ENCODE measurements around the gene STK39. TPM values are rescaled to one million over a fixed set of nuclear protein-coding genes. Genes with fewer than 3 reads are reported as not detected.

STK39 gene
- polyA plus RNA-seq, 1 donor (not counting 4 experiments of a cell fraction or from before 2014, with no cell fraction given), result 20.7 TPM

DNA sequence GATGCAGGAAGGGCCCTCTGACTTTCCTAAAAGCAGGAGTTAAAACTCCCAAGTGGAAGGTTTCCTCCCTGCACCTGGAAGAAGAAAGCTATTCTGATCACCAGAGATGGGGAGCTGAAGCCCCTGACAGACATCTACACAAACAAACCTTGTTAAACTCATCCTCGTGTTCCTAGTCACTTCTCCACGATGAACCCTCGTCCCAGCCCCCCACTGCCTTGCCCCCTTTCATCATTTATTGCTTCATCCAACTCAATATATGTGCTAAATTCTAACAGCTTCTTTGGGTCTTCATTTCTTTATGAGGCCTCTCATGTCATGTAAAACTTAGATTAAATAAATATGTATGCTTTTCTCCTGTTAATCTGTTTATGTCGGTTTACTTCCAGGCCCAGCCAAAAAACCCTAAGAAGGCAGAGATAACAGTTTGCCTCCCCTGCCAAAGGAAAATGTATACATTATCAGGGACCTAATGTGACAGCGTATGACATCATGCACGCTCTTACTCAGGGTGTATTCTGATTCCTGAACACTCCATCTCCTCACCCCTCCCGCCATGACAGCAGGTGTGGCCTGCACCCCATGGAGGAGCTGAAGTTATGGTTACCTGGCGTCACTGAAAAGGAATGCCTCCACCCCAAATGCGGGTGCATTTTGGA is 287.2 kb downstream of the STK39 start:
- no peaks in the 10 kb centered on the region for H3K9me1 ChIP-seq (ENCODE audit: control insufficient read depth, extremely low read depth, insufficient read depth, low read length)
- H3K79me2 ChIP-seq (ENCODE audit: control insufficient read depth, insufficient read depth, low read length), result no peaks in the 10 kb centered on the region
- dilution Hi-C loops (cut with MboI; ENCODE audit: extremely low pct_ligation_motif_present, low sequenced_read_pairs), result no loop called here
- TF ChIP-seq, protein P1, sequence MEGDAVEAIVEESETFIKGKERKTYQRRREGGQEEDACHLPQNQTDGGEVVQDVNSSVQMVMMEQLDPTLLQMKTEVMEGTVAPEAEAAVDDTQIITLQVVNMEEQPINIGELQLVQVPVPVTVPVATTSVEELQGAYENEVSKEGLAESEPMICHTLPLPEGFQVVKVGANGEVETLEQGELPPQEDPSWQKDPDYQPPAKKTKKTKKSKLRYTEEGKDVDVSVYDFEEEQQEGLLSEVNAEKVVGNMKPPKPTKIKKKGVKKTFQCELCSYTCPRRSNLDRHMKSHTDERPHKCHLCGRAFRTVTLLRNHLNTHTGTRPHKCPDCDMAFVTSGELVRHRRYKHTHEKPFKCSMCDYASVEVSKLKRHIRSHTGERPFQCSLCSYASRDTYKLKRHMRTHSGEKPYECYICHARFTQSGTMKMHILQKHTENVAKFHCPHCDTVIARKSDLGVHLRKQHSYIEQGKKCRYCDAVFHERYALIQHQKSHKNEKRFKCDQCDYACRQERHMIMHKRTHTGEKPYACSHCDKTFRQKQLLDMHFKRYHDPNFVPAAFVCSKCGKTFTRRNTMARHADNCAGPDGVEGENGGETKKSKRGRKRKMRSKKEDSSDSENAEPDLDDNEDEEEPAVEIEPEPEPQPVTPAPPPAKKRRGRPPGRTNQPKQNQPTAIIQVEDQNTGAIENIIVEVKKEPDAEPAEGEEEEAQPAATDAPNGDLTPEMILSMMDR (optimal IDR thresholded peaks at IDR 0.05 in 1 of 3, IDR thresholded peaks at IDR 0.05 in 1 of 3, conservative IDR thresholded peaks at IDR 0.05 in 1 of 3; ENCODE audit: extremely low read depth in 1 of 3, insufficient read depth in 2 of 3, low read length in 3 of 3), result no peak
- no peak for TF ChIP-seq EZH2 (IDR thresholded peaks at IDR 0.05; ENCODE audit: low read length)
- no peak overlapping the region for H3K4me2 ChIP-seq (ENCODE audit: control insufficient read depth, extremely low read depth, insufficient read depth, low read depth, low read length)
- no peak overlapping the region for H3K27ac ChIP-seq (ENCODE audit: control insufficient read depth, insufficient read depth, low read length)
- H3K9ac ChIP-seq (ENCODE audit: control insufficient read depth, extremely low read depth, insufficient read depth, low read length), result no peak overlapping the region
- no peaks in the 10 kb centered on the region for H4K20me1 ChIP-seq (ENCODE audit: control insufficient read depth, extremely low read depth, insufficient read depth, low read length)
- no peaks in the 10 kb centered on the region for H3K27me3 ChIP-seq (ENCODE audit: control insufficient read depth, extremely low read depth, insufficient read depth, low read length)
- H3K4me3 ChIP-seq (ENCODE audit: control insufficient read depth in 2 of 3, extremely low read depth in 1 of 3, insufficient read depth in 2 of 3, low read depth in 1 of 3, low read length in 3 of 3), result no peak overlapping the region
- no peaks in the 10 kb centered on the region for H3K9me3 ChIP-seq (ENCODE audit: control insufficient read depth, low read depth, low read length)
- peaks cover 4% of the 10 kb centered on the region for H3K4me1 ChIP-seq (ENCODE audit: control insufficient read depth, extremely low read depth, insufficient read depth, low read length)
- H2AFZ ChIP-seq (ENCODE audit: control insufficient read depth, low read length), result no peak overlapping the region
- FAIRE-seq (no peak), DNase-seq (ENCODE audit: low read depth, low spot score) (no peak)
- peaks cover 0 to 2% of the 10 kb centered on the region in 2 experiments for H3K36me3 ChIP-seq (ENCODE audit: control insufficient read depth in 2 of 2, extremely low read depth in 1 of 2, insufficient read depth in 2 of 2, low read length in 2 of 2)

DNA sequence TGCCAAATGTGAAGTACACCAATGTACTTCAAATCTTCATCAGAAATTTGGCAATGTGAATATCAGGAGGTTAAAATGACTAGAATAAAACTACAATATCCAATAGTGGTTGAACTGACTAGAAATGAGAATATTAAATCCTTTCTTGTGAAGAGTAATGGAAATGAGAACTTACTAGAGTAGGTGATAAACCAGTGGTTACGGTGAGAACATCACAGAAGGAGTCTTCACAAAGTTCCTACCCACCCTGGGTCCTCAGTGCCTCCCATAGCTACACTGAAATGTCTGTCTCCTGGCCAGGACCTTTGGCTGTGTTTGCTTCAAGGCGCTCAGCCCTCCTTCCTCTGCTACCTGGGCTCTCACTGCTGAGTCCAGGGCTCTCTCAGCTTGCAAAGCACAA is 289.7 kb downstream of the STK39 start:
- Histone ChIP-seq H2AFZ (ENCODE audit: control insufficient read depth, low read length) (no peak overlapping the region), H3K4me2 (ENCODE audit: control insufficient read depth, extremely low read depth, insufficient read depth, low read depth, low read length) (no peak overlapping the region), H3K9me3 (ENCODE audit: control insufficient read depth, low read depth, low read length) (no peaks in the 10 kb centered on the region), H3K9me1 (ENCODE audit: control insufficient read depth, extremely low read depth, insufficient read depth, low read length) (no peaks in the 10 kb centered on the region), H3K36me3 (ENCODE audit: control insufficient read depth in 2 of 2, extremely low read depth in 1 of 2, insufficient read depth in 2 of 2, low read length in 2 of 2) (no peaks in the 10 kb centered on the region), H3K27ac (ENCODE audit: control insufficient read depth, insufficient read depth, low read length) (no peak overlapping the region), H4K20me1 (ENCODE audit: control insufficient read depth, extremely low read depth, insufficient read depth, low read length) (no peaks in the 10 kb centered on the region), H3K79me2 (ENCODE audit: control insufficient read depth, insufficient read depth, low read length) (no peaks in the 10 kb centered on the region), H3K4me3 (ENCODE audit: control insufficient read depth in 2 of 3, extremely low read depth in 1 of 3, insufficient read depth in 2 of 3, low read depth in 1 of 3, low read length in 3 of 3) (no peak overlapping the region), H3K9ac (ENCODE audit: control insufficient read depth, extremely low read depth, insufficient read depth, low read length) (no peak overlapping the region), H3K27me3 (ENCODE audit: control insufficient read depth, extremely low read depth, insufficient read depth, low read length) (no peaks in the 10 kb centered on the region), H3K4me1 (ENCODE audit: control insufficient read depth, extremely low read depth, insufficient read depth, low read length) (peaks cover 4% of the 10 kb centered on the region)
- DNase-seq (ENCODE audit: low read depth, low spot score) (no peak), FAIRE-seq (no peak)
- TF ChIP-seq EZH2 (IDR thresholded peaks at IDR 0.05; ENCODE audit: low read length), result no peak
- TF ChIP-seq, protein P1 (optimal IDR thresholded peaks at IDR 0.05 in 1 of 3, IDR thresholded peaks at IDR 0.05 in 1 of 3, conservative IDR thresholded peaks at IDR 0.05 in 1 of 3; ENCODE audit: extremely low read depth in 1 of 3, insufficient read depth in 2 of 3, low read length in 3 of 3), result no peak
- dilution Hi-C loops (cut with MboI; ENCODE audit: extremely low pct_ligation_motif_present, low sequenced_read_pairs), result no loop called here
